Measurements from ENCODE around the gene GABRG3. TPM values are rescaled to one million over a fixed set of nuclear protein-coding genes. Genes with fewer than 3 reads are reported as not detected.
A peak's percentile ranks its signal among the peaks of the same experiment; 100 is the strongest.

The GABRG3 gene
- total RNA-seq, 1 donor from 2014 or later, result 0.24 TPM

DNA sequence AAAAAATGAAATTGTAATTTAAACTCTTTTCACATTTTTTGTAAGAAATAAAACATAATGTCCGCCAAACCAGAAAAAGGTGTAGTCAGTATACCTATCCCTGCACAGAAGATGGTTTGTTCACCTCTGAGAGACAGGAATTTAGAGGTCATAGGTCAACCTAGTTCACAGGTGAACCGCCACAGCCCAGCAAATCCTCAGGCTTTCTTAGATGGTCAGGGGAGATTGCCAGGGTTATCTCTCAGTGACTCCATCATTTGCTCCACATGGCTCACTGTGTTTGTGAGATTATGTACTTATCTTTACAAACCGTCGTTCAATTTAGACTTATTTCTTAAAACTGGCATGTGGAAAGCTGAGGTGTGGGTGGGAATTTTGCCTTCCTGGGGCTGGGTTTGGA lies 264.2 kb downstream of the GABRG3 start:
- H3K36me3 Mint-ChIP-seq (ENCODE audit: insufficient read depth), result no peaks in the 10 kb centered on the region
- peaks cover 34% of the 10 kb centered on the region for H3K27me3 Mint-ChIP-seq
- TF ChIP-seq CTCF (IDR thresholded peaks at IDR 0.05; ENCODE audit: unreplicated experiment), result no peak
- peaks cover 18% of the 10 kb centered on the region for H3K4me1 Mint-ChIP-seq (ENCODE audit: low read depth)
- no peak overlapping the region for H3K27ac Mint-ChIP-seq
- no peaks in the 10 kb centered on the region for H3K9me3 Mint-ChIP-seq (ENCODE audit: low read depth)
- DNase-seq (ENCODE audit: low spot score, unreplicated experiment), result no peak
- peak overlapping the region; percentile 25 for H3K4me3 Mint-ChIP-seq (ENCODE audit: low read depth)

DNA sequence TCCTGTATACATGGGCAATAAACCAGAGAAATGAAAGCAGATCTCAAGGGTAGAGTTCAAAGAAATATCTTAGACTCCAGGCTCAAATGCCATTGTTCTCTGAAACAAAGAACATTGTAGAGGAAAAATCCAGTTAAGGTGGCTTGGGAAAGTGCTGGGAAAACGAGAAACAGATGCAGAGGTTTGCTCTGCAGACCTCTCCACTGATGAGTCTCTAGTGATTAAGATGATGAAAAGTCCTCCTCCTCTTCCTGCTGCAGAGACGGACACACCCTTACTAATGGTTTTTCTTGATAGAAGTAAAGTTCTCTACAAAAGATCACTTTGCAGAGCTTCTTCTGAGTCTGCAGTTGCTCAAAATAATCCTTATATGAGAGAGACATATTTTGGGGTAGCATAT lies 264.7 kb downstream of the GABRG3 start:
- Mint-ChIP-seq H3K27ac (no peak overlapping the region), H3K4me1 (ENCODE audit: low read depth) (peaks cover 18% of the 10 kb centered on the region), H3K27me3 (peaks cover 34% of the 10 kb centered on the region), H3K4me3 (ENCODE audit: low read depth) (peak overlapping the region; percentile 25), H3K36me3 (ENCODE audit: insufficient read depth) (no peaks in the 10 kb centered on the region), H3K9me3 (ENCODE audit: low read depth) (no peaks in the 10 kb centered on the region)
- DNase-seq (ENCODE audit: low spot score, unreplicated experiment), result no peak
- no peak for TF ChIP-seq CTCF (IDR thresholded peaks at IDR 0.05; ENCODE audit: unreplicated experiment)

- peaks cover 35% of the 10 kb centered on the region for H3K27me3 Mint-ChIP-seq
- peaks cover 18% of the 10 kb centered on the region for H3K4me1 Mint-ChIP-seq (ENCODE audit: low read depth)
- no peak for TF ChIP-seq CTCF (IDR thresholded peaks at IDR 0.05; ENCODE audit: unreplicated experiment)
- DNase-seq (ENCODE audit: low spot score, unreplicated experiment), result no peak
- H3K9me3 Mint-ChIP-seq (ENCODE audit: low read depth), result no peaks in the 10 kb centered on the region
- no peaks in the 10 kb centered on the region for H3K36me3 Mint-ChIP-seq (ENCODE audit: insufficient read depth)
- no peak overlapping the region for H3K4me3 Mint-ChIP-seq (ENCODE audit: low read depth)
- H3K27ac Mint-ChIP-seq, result no peak overlapping the region
Observed at GRCh38 chr15:27237319-27237939, 266.4 kb downstream of the GABRG3 start.

GRCh38 chr15:27238209-27238608 lies 267.2 kb downstream of the GABRG3 start:
- no peak overlapping the region for H3K4me3 Mint-ChIP-seq (ENCODE audit: low read depth)
- no peaks in the 10 kb centered on the region for H3K36me3 Mint-ChIP-seq (ENCODE audit: insufficient read depth)
- no peaks in the 10 kb centered on the region for H3K9me3 Mint-ChIP-seq (ENCODE audit: low read depth)
- peaks cover 38% of the 10 kb centered on the region for H3K27me3 Mint-ChIP-seq
- H3K4me1 Mint-ChIP-seq (ENCODE audit: low read depth), result peaks cover 18% of the 10 kb centered on the region
- TF ChIP-seq CTCF (IDR thresholded peaks at IDR 0.05; ENCODE audit: unreplicated experiment), result peak; percentile 22
- no peak for DNase-seq (ENCODE audit: low spot score, unreplicated experiment)
- H3K27ac Mint-ChIP-seq, result no peak overlapping the region

- Mint-ChIP-seq H3K36me3 (ENCODE audit: insufficient read depth) (no peaks in the 10 kb centered on the region), H3K4me3 (ENCODE audit: low read depth) (no peak overlapping the region), H3K27ac (no peak overlapping the region), H3K27me3 (peaks cover 36% of the 10 kb centered on the region), H3K9me3 (ENCODE audit: low read depth) (no peaks in the 10 kb centered on the region), H3K4me1 (ENCODE audit: low read depth) (peaks cover 18% of the 10 kb centered on the region)
- DNase-seq (ENCODE audit: low spot score, unreplicated experiment), result no peak
- no peak for TF ChIP-seq CTCF (IDR thresholded peaks at IDR 0.05; ENCODE audit: unreplicated experiment)
Observed at GRCh38 chr15:27238707-27239423, 267.9 kb downstream of the GABRG3 start.
